HCT116 (cell line): ENCODE data around the gene RPL22L1.

Source experiments
- CBX3 ChIP-seq: IDR thresholded peaks from 2 replicates; pipeline ENCODE4 v1.6.1; 2012; ENCODE audit warnings: low read depth
- CTCF ChIP-seq, 3 experiments: fragments of 200-600 bp in 1 of 3; sonication (generic) in 1 of 3; IDR thresholded peaks in 2 of 3; conservative IDR thresholded peaks in 1 of 3; 2 replicates each; pipeline ENCODE4 v1.5.1; 2012 to 2017; ENCODE audit warnings: low read depth in 2 of 3, low read length in 2 of 3, antibody characterized with exemption in 1 of 3, borderline replicate concordance in 1 of 3, control low read depth in 1 of 3, mild to moderate bottlenecking in 1 of 3, mixed read lengths in 1 of 3, mixed run types in 1 of 3, moderate library complexity in 1 of 3; ENCODE audit not compliant: insufficient read depth in 1 of 3
- EZH2 ChIP-seq: fragments of 200-600 bp; sonication (generic); IDR thresholded peaks from 2 replicates; pipeline ENCODE4 v1.6.1; 2017; ENCODE audit warnings: antibody characterized with exemption, mixed run types
- EZH2phosphoT487 ChIP-seq: fragments of 200-600 bp; IDR thresholded peaks from 2 replicates; pipeline ENCODE4 v1.6.1; 2018; ENCODE audit warnings: antibody characterized with exemption, borderline replicate concordance
- POLR2AphosphoS5 ChIP-seq: IDR thresholded peaks from 2 replicates; pipeline ENCODE4 v1.6.1; 2011; ENCODE audit warnings: mild to moderate bottlenecking, low read depth, low read length, moderate library complexity
- SIN3A ChIP-seq: IDR thresholded peaks from 2 replicates; pipeline ENCODE4 v1.6.1; 2012; ENCODE audit warnings: low read depth

DNA sequence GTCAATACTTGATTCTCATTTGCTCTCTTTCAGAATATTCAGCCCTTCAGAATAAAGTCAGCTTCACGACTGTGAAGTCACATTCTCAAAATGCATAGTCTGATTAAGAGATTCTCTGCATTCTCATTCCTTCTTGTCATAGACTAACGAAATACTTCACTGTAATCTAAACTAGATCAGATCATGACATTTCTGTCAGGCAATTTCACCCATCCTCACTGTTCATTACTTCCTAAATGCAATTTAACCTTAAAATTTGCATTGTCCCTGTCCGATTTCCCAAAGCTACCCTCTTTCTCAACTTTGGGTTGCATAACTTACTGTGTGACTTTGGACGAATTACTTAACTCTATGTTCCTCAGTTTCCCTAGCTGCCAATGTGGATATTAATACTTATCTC, 6.2 kb downstream of the RPL22L1 start:
- TF ChIP-seq CBX3: no peak
- no peak for TF ChIP-seq SIN3A
- no peak for TF ChIP-seq EZH2
- TF ChIP-seq CTCF (IDR thresholded peaks at IDR 0.05 in 2 of 3, conservative IDR thresholded peaks at IDR 0.05 in 1 of 3; ENCODE audit: borderline replicate concordance in 1 of 3, insufficient read depth in 1 of 3, low read depth in 2 of 3, low read length in 2 of 3): no peak
- no peak for TF ChIP-seq EZH2phosphoT487
- TF ChIP-seq POLR2AphosphoS5: no peak
